Measurements from ENCODE around the gene CYP1B1.
"Not testable (repeated sequence)": the region's sequence is repeated elsewhere in the genome, so short reads cannot be mapped to it uniquely, and the experiment has no call there.

The CYP1B1 gene

GRCh38 chr2:38075507-38076151, at the start of gene CYP1B1:
CYP1B1 (minus strand) TSS chr2:38076151; CDS start chr2:38075388, 763 bp downstream.
- DNase-seq = no peak

DNA sequence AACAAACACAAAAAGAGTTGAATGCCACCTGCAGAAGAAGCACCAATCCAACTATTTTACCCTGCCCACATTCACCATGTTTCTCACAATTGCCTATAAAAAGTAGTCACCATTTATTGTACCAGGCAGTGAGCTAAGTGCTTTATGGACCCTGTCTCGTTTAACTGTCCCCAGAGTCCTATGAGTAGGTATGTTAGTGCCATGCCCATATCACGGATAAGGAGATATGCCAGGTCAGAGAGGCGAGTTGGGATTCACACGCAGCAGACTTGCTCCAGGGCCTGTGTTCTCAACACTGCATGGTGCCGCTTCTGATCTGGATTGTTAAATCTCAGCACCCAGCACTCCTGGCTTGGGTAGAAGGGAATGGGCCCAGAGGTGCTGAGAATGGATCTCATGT, 49.1 kb upstream of the CYP1B1 start:
- no peak for DNase-seq

DNA sequence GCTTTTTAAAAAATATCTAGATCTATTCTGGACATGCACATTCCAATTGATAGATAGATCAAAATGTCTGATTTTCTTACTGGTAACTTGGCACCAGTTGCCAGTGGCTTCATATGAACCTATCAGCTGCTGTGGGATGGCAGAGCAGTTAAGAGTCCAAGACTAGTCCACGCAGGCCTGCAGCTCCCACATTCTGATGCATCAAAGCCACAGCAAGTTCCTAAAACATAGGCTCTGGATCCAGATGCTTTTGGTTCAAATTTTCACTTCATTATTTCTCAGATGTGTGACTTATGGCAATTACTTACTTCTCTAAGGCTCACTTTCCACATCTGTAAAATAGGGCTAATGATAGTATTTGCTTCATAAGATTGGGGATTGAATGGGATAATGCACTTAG, 48.0 kb upstream of the CYP1B1 start:
- no peak for DNase-seq

DNA sequence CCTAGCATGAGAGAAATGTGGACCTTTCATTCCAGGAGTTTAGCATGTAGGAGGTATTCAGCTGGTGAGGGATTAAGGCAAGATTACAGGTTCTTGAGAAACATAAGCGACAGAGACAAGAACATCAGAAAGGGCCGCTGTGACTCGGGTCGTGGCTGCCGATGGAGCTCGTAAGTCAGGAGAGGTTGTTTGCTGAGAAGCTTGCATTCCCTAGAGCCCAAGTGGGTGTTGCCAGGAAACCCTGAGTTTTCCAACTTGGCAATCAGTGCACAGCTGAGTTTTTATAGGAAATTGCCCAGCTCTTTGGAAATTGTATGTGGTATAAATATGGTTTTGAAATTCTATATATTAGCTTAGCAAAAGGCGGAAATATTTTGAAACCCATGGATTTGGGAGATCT, 46.4 kb upstream of the CYP1B1 start:
- DNase-seq = no peak

GRCh38 chr2:38121481-38121880, 45.5 kb upstream of the CYP1B1 start:
- DNase-seq = no peak

DNA sequence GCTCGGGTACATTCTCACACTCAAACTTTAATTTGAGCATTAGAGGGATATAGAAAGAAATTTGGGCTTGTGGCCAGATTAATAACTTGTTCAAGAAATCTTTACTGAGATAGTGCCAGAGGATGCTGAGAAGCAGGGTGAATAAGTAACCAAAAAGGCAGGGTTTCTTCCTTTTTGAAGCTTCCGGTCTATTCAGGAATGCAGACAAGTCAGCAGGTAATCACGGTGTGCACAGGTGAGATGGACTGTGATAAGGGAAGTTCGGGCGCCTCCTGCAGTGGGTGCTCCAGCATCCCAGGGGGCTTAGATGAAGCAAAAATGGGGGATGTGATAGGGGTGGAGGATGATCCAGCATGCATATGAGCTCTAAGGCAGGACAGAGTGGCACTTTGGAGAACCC, 44.9 kb upstream of the CYP1B1 start:
- DNase-seq = no peak

DNA sequence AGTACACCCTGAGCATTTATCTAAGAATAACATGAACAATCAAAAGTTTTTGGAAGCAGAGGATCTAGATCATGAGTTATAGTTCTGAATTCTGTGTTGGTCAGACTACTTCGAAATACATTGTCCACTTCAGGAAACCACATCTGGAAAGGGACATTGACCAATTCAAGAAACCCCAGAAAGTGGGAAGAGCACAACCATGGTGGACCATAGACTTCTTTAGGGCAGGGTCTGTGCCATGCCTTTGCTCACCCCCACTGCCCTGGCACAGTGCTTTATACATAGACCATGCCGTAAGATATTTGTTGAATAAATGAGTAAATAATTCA, 44.3 kb upstream of the CYP1B1 start:
- DNase-seq = no peak

DNA sequence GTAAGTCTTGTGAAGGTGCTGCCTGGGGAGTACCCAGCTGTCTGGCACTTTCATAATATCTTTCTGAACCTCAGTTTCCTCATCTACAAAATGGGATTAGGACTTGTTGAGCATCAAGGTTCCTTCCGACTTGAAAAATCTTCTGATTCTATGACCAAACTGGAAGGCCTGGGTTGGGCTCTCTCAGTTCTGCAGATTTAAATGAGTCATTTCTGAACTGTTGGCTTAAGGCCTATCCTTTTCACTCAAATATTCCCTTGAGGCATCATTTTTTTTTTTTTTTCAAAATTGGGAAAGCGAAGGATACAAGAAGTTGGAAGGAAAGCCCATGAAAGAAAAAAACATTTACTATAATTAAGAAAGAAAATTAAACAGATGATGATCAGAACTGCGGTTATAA, 40.8 kb upstream of the CYP1B1 start:
- DNase-seq = no peak

DNA sequence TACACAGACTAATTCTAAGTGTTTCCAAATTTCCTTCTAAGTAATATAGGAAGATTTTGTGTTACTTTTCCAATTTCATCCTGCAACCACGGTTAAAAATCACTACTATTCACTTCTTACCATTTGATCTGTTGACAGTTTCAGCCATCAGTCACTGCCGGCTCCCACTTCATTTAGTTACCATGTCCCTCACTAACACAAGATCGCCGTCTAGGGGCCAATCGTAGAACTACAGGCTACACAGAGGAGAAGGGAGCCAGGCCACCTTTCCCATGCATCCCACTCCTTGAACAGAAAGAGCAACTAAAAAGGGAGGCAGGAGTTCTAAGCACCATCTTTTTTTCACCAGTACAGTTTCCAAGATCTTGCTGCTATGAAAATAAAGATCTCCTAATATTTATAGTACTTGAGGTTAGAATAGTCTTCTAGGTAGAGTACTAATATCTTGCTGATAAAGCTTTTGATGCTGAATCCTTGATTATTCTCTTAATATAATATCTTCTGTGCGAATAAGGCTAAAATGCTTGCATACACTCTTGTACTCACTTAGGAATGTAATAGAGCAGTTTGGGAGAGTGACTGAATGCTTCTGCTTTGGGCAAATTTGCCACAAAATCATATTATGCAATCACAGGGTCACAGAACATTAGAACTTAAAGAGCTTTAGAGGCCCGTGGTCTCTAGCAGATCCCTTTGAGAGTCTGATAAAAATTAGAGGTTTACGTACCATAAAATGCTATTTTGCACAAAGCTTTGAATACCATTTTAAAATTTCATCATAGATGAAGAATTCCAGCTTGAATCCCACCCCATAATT, 39.5 kb upstream of the CYP1B1 start:
- DNase-seq = peak; percentile 2

DNA sequence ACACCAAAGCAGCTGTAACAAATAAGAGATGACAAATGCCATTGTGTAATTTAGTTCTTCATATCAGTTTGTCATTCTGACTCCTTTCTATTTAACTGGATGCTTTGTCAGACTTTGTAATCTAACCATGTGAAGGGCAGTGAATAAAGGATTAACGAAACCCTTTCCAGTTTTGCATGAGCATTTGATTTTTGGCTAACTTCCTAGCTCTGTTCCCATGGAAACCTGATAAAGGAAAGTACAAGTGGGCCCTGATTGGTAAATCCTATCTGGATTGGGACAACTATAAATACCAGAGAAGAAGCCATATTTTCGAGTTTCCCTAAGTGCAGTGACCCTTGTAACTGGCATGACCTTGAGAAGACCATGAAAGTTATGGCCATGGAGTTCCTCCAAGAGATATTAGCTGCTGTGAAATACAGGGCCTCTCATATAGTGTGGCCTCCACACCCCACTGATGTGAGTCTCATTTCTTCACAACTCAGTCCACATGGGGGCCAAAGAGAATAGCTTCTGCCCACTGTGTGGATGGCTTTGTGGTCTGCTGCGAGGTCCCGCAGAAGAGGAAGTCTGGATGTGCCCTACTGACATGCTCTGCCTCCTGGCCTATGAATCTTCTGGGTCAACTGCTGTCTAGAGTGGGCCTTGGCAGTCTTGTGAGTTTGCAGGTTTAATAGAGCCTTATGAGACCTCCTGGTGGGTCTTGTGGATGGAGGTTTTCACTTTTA, 38.2 kb upstream of the CYP1B1 start:
- DNase-seq = no peak

- no peak for DNase-seq
Measured at GRCh38 chr2:38113051-38113450, 37.1 kb upstream of the CYP1B1 start.

- not testable (repeated sequence) for DNase-seq
Measured at GRCh38 chr2:38111350-38111749, 35.4 kb upstream of the CYP1B1 start.

- DNase-seq = no peak
Measured at GRCh38 chr2:38109732-38110181, 33.8 kb upstream of the CYP1B1 start.

- no peak for DNase-seq
Measured at GRCh38 chr2:38108907-38109731, 33.2 kb upstream of the CYP1B1 start.

DNA sequence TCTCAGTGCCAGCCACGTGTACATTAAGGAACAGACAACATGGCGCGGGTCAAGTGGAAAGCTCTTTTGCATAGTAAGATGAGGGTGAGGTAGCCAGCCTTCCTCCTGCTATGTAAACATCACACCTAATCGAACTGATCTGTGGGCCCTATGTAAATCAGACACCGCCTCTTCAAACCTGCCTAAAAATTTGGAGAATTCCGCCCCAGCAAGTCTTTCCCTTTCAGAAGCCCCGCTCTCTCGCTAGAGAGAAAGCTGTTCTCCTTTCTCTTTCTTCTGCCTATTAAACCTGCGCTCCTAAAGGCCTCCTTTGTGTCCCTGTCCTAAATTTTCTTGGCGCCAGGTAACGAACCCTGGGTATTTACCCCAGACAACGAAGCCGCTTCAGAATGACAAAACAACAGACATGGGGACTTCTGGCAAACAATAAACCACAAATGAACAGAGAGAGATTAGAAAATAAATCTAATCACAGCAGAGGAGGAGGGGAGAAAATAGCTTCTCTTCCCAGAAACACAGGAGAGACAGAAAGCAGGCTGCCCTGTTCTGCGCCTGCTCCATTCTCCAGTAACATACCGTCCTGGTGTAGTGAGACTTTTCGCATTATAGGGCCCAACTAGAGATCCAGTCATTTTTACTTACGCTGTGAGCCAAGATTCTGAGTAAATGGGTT, 31.9 kb upstream of the CYP1B1 start:
- no peak for DNase-seq

DNA sequence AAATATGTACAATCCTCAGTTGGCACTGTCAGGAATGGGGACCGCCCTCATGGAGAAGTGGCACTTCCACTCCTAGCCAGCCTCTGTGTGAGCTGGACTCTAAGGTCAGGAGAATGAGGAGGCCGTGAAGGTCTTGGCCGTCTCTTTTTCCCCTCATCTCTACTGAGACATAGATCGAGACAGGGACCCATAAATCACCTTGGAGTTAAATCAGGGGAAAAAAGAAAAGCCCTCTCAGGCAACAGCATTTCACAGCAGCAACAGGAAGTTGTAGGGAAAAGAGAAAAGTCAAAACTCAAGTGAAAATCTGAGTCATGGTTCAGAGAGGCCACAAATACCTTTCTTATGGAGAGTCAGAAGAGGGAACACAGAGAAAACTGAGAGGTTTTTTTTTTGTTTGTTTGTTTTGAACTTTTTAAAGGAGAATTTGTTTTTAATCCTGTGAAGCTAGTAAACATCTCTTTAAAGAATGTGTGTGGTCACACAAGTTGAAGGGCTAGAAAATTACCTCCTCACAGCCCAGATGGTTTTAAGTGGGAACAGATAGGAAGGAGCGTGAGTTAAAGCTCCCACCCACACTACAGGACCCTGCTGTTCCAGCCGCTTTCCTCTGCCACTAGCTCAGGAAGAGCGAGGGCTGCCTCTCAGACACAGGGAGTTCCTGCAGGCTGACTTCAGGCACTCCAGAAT, 30.6 kb upstream of the CYP1B1 start:
- DNase-seq = no peak

DNA sequence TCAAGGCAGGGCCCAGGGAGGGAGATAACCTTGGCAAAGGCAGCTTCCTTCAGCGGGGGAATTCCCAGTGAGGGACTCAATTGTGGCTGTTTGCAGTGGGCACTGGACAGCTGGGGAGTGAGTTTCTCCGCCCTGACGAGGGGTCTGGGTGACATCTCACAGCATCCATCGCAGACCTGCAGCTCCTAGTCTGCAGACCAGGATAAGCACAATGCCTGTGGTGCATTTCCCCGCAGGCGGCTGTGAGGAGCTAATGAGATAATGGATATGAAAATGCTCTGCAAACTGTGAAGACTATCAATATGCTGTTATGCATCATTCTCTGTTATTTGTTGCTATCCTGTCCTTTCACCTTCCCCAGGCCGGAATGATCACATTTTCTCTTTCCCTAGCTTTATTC, 30.0 kb upstream of the CYP1B1 start:
- DNase-seq = no peak

DNA sequence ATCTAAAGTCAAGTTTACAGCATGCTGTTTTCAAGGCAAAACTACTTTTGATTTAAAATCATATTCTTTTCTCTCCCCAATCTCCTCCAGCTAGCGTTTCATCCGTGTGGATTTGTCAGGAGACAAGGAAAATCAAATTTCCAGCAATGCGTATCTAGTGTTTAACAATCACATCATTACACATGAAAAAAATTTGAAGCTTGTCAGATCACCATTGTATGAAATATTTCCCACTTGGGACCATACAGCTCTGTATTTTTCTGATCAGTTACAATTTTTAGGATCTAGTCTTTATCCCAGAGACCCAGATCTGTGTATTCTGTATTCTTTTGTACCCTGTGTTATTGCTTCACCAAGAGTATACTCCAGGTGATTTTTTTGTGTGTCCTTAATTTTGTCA, 28.6 kb upstream of the CYP1B1 start:
- DNase-seq = no peak

DNA sequence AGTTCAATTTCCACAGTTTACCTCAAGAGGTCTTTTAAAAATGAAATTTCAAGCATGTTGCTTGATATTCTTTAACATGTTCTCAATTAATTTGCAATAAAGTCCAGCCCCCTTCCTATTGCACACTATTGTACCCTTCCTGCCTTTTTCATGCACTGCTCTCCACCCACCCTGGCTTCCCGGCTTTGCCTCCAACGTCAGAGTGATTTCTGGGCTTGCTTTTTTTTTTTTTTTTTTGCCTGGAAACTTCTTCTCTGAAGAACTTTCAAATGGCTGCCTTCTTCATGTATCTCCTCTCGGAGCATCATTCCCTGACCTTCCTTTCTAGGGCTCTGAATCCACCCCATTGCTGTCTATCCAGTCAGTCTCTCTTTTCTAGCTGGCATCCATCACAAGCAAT, 24.4 kb upstream of the CYP1B1 start:
- no peak for DNase-seq

DNA sequence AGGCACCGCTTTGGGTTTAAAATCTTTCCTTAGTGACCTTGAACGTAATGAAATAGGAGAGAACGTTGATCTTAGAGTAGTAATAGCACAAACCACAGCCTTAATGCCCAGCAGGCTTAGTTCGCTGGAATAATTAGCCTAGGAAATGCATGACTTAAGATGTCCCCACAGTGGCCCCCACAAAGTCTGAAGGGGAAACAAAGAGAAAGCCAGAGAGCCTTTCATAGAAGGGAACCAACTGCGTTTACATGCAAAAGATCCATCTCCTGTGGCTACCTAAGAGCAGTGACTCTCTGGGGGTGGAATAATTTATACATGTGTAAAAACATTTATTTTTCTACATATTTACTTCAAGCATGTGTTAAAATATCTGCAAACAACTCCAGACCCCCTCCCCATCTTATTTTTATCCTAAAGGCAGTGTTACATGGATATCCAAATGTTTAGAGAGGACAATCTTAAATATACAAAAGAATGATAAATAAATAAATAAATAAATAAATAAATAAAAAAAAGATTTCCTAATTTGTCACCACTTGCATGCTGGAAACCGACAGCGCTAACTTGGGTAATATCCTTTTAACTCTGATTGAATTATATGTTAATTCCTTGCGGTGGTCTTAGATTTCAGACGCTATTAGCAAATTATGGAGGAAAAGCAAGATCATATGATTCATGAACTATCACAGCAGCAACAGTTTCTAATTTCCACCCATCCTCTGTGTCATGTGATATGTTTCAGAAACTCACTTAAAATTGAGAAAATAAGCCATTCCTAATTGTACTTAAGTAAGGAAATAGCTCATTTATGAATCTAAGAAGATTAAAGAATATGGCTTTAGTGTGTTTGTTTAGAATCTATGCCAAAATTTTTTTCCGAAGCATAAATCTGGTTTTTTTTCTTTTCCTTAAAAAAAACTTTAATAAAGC, 23.4 kb upstream of the CYP1B1 start:
- no peak for DNase-seq

Measured in GF-D8 (cell line).